GM12873 (cell line): ENCODE results near the gene CD19.
A peak's percentile ranks its signal among the peaks of the same experiment; 100 is the strongest.

Experiments used
- CTCF ChIP-seq: IDR thresholded peaks from 2 replicates; pipeline ENCODE4 v1.5.1; 2012; ENCODE audit warnings: low read depth, mild to moderate bottlenecking, moderate library complexity, low read length, control low read depth; ENCODE audit not compliant: insufficient read depth; ENCODE audit errors: missing control alignments

CD19 gene

GRCh38 chr16:28981517-28981916 is 49.7 kb downstream of the CD19 start:
- TF ChIP-seq CTCF, result peak; percentile 90

- TF ChIP-seq CTCF, result no peak
These were observed 50.6 kb downstream of the CD19 start for GRCh38 chr16:28982418-28982817.

GRCh38 chr16:28982949-28983348 is 51.2 kb downstream of the CD19 start:
- no peak for TF ChIP-seq CTCF

- TF ChIP-seq CTCF, result no peak
These were observed 51.9 kb downstream of the CD19 start for GRCh38 chr16:28983644-28984043.

- TF ChIP-seq CTCF, result no peak
These were observed 52.3 kb downstream of the CD19 start for GRCh38 chr16:28984091-28984490.

GRCh38 chr16:28984619-28985135 is 52.9 kb downstream of the CD19 start, which contains the start of gene LAT:
TSS of gene LAT (plus strand) at chr16:28985052. CDS start at chr16:28985418, 366 bp downstream.
- no peak for TF ChIP-seq CTCF

GRCh38 chr16:28985211-28986041 is 53.7 kb downstream of the CD19 start:
- no peak for TF ChIP-seq CTCF
